ENCODE data around the gene ATP6V0B. TPM values are rescaled to one million over a fixed set of nuclear protein-coding genes. Genes with fewer than 3 reads are reported as not detected.

Gene ATP6V0B
- total and polyA plus RNA-seq, 2 of the 13 experiments (the other 11 are each of a cell fraction or from before 2014, with no cell fraction given): 157 to 161 TPM

- TF ChIP-seq ZNF609 (CRISPR knock-in tag; IDR thresholded peaks at IDR 0.05; ENCODE audit: borderline replicate concordance): no peak
- TF ChIP-seq IKZF1 (IDR thresholded peaks at IDR 0.05): no peak
- TF ChIP-seq ARNTL (CRISPR knock-in tag; IDR thresholded peaks at IDR 0.05): no peak
- no peak for TF ChIP-seq HIC2 (CRISPR knock-in tag; IDR thresholded peaks at IDR 0.05; ENCODE audit: low read depth)
- TF ChIP-seq ZFP1 (CRISPR knock-in tag; IDR thresholded peaks at IDR 0.05): no peak
- no peak for TF ChIP-seq KMT2B (CRISPR knock-in tag; IDR thresholded peaks at IDR 0.05)
- no peak for TF ChIP-seq THAP11 (CRISPR knock-in tag; IDR thresholded peaks at IDR 0.05)
- TF ChIP-seq ZNF549 (CRISPR knock-in tag; IDR thresholded peaks at IDR 0.05): no peak
- TF ChIP-seq, protein P1, sequence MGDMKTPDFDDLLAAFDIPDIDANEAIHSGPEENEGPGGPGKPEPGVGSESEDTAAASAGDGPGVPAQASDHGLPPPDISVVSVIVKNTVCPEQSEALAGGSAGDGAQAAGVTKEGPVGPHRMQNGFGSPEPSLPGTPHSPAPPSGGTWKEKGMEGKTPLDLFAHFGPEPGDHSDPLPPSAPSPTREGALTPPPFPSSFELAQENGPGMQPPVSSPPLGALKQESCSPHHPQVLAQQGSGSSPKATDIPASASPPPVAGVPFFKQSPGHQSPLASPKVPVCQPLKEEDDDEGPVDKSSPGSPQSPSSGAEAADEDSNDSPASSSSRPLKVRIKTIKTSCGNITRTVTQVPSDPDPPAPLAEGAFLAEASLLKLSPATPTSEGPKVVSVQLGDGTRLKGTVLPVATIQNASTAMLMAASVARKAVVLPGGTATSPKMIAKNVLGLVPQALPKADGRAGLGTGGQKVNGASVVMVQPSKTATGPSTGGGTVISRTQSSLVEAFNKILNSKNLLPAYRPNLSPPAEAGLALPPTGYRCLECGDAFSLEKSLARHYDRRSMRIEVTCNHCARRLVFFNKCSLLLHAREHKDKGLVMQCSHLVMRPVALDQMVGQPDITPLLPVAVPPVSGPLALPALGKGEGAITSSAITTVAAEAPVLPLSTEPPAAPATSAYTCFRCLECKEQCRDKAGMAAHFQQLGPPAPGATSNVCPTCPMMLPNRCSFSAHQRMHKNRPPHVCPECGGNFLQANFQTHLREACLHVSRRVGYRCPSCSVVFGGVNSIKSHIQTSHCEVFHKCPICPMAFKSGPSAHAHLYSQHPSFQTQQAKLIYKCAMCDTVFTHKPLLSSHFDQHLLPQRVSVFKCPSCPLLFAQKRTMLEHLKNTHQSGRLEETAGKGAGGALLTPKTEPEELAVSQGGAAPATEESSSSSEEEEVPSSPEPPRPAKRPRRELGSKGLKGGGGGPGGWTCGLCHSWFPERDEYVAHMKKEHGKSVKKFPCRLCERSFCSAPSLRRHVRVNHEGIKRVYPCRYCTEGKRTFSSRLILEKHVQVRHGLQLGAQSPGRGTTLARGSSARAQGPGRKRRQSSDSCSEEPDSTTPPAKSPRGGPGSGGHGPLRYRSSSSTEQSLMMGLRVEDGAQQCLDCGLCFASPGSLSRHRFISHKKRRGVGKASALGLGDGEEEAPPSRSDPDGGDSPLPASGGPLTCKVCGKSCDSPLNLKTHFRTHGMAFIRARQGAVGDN (CRISPR knock-in tag; IDR thresholded peaks at IDR 0.05): no peak
- TF ChIP-seq ZNF264 (CRISPR knock-in tag; IDR thresholded peaks at IDR 0.05): no peak
Measured at GRCh38 chr1:44014365-44015104, 39.8 kb downstream of the ATP6V0B start (continued).

Data from HepG2 (cell line).